GM18870 (cell line): ENCODE results near the gene BRSK1.

Experiments
- ATAC-seq: cut with Tn5 transposase; IDR thresholded peaks from one replicate; pipeline ENCODE4 v1.9.1; 2021; ENCODE audit warnings: moderate library complexity; ENCODE audit not compliant: unreplicated experiment

BRSK1 gene

GRCh38 chr19:55303477-55303876 lies 19.7 kb downstream of the BRSK1 start:
- ATAC-seq, result no peak

DNA sequence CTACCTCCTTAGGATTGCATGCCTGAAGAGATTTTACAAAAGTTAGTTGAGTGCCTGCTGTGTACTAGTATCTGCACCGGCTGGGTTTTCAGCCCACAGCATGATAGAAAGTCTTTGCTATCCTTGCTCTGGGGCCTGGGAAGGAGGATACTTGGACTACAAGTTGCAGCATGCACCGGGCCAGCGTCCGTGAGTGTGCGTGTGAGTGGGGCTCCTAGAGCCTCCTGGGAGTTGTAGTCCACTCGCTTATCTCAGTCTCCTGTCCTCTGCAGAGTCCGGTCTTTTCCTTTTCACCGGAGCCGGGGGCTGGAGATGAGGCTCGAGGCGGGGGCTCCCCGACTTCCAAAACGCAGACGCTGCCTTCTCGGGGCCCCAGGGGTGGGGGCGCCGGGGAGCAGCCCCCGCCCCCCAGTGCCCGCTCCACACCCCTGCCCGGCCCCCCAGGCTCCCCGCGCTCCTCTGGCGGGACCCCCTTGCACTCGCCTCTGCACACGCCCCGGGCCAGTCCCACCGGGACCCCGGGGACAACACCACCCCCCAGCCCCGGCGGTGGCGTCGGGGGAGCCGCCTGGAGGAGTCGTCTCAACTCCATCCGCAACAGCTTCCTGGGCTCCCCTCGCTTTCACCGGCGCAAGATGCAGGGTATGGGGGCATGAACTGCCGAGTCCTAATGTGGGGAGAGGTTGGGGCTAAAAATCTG lies 20.6 kb downstream of the BRSK1 start:
- no peak for ATAC-seq

DNA sequence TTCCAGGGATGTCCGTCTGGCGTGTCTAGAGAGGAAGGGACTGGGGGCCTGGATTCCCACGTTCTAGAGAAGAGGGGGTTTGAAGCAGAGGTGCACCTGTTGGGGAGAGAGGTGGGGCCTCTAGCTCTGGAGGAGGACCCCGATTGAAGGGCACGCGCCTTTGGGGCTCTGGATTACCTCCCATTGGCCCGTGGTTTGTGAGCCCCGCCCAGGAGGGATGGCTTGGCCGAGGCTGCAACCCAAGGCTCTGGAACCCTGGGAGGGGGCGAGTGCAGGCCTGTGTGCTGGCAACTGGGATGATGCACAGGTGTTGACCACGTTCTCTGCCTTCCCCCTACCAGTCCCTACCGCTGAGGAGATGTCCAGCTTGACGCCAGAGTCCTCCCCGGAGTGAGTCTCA lies 21.2 kb downstream of the BRSK1 start:
- ATAC-seq, result no peak

DNA sequence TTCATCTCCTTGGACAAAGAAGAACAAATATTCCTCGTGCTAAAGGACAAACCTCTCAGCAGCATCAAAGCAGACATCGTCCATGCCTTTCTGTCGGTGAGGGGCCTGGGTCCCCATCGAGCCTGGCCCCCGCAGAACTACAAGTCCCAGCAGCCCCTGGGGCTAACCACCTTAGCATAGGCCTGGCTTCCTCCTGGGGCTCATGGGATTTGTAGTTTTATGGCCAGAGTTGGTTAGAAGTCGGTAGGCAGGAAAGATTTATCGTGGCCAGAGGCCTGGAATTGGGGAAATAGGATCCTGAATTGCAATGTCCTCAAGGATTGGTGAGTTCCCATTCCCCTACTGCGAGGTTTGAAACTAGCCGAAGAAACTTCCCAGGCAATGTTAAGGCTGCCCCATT lies 21.7 kb downstream of the BRSK1 start:
- no peak for ATAC-seq

GRCh38 chr19:55305983-55306562 lies 22.3 kb downstream of the BRSK1 start:
- ATAC-seq, result no peak

DNA sequence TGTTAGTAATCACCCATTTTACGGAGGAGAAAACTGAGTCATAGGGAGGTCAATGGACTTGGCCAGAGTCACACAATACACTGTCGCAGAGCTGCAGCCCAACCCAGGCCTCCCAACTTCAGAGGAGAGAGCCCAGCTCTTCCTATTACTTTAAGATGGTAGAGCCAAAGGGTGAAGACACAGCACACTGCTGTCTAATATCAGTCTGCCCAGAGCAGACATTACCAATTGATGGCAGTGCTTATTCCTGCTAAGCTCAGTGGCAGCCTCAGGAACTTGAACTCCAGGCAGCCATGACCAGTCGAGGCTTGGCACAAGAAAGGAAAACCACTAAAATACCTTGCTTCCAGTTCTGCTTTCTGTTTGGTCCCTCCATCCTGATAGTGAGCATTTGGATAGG lies 22.9 kb downstream of the BRSK1 start:
- ATAC-seq, result no peak

GRCh38 chr19:55308281-55308680 lies 24.5 kb downstream of the BRSK1 start:
- no peak for ATAC-seq

- ATAC-seq, result no peak
Measured at GRCh38 chr19:55309448-55309847, 25.7 kb downstream of the BRSK1 start.

GRCh38 chr19:55310498-55310897 lies 26.7 kb downstream of the BRSK1 start:
- no peak for ATAC-seq

DNA sequence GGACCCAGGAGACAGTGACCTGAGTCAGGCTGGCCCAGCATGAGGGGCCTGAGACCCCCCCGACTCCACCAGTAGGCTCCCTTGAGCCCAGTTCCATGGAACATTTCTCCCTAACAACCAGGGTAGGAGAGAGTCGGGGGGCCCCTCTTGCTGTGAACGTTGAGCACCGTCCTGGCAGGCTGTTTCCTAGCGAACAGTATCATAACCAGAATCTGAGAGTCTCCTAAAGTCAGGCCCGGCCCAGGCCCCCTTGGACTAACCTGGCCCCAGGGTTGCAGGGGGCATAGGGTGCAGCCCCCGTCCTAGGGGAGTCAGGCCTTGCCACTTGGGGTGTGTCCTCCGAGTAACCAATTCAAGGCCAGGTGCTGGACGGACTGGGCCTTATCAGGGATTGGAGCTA lies 27.6 kb downstream of the BRSK1 start:
- ATAC-seq, result no peak

DNA sequence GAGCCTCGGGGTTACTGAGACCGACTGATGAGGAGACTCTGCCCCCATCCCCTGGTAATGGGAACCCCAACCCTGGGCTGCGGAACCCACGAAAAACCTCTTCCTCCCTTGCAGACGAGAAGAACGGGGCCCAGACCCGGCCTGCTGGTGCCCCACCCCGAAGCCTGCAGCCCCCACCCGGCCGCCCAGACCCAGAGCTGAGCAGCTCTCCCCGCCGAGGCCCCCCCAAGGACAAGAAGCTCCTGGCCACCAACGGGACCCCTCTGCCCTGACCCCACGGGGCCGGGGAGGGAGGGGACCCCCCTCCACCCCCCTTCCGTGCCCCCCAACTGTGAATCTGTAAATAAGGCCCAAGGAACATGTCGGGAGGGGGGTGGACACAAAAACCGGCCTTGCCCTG lies 28.0 kb downstream of the BRSK1 start:
- ATAC-seq, result no peak

DNA sequence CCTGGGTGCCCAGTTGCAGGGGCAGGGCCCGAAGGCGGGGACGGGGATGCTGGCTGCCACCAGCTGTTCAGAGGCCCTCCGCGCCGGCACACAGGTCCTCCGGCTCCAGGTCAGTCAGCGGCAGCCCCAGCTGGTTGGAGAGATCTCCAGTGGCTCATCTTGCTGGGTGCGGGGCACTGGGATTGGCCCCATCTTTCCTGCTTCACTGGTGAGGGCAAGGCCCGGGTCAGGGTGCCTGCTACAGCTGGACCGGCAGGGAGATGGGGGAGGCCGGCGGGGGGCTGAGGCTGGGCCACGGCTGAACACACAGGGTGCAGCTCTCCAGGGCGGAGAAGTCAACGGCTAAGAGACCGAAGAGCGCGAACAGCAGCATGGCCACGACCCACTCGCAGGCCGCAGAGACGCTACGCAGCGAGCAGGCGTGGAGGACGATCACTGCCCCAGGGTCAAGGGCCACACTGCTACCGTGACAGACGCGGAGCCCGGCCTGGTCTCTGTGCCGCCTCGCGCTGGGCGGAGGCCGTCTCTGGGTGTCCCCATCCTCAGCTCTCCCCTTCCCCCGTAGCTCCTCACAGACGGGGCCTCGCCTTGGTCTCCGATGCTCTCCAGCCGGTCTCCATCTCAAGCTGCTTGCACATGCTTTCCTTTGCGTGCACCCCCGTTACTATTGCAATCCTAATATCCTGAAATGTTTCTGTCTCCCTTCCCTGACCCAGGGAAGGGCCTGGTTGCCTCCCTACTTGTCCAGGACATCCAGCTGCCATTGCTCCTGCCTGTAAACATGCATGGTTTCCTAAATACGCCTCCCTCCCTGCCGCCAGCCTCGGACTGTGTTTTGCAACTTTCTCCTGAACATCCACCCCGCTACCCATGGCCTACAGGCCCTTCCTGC lies 29.1 kb downstream of the BRSK1 start:
- ATAC-seq, result no peak

DNA sequence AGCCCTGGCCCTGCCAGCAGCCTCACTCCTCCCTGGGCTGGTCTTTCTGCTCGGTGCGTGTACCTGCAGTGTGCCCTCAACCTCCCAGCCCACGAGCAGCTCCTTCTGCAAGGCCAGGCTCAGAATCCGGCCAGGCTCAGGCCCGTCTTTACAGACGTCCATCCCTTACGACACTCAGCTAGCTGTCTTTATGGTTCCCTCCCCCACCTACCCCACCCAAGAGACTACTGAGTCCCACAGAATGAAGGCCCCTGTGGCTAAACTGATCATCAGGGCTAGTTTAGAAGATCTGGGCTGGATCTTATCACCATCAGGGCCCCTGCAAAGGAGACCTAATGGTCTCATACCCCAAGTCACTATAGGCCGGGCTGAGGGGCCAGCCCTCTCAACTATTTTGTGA lies 30.6 kb downstream of the BRSK1 start:
- ATAC-seq, result no peak

DNA sequence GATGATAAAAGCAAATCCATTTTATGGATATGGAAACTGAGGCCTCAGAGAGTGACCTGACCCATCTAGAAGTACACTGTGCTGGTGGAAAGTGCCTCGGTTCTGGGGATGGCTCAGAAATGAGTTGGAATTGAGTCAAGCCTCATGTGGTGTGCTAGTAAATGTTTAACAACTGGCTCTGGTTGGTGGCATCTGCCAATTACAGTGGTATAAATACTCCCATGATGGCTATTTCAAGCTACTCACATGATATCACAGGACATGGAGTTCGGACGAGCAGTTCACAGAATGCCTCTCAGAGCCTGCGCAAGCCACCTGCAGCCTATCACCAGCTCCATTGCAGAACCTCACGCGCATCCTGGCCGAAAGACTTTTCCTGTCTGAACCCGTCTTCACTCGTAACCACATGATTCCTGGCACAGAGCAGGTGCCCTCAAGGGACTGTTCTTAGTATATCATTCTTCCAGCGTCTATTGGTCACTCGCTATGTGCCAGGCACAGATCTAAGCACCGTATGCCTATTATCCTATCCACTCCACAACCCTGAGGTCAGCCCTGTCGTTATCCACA lies 32.2 kb downstream of the BRSK1 start:
- ATAC-seq, result no peak

- ATAC-seq, result no peak
Measured at GRCh38 chr19:55316646-55317045, 32.8 kb downstream of the BRSK1 start.

GRCh38 chr19:55319785-55320184 lies 36.0 kb downstream of the BRSK1 start:
- ATAC-seq, result no peak

- ATAC-seq, result no peak
Measured at GRCh38 chr19:55320844-55321419, 37.1 kb downstream of the BRSK1 start.

DNA sequence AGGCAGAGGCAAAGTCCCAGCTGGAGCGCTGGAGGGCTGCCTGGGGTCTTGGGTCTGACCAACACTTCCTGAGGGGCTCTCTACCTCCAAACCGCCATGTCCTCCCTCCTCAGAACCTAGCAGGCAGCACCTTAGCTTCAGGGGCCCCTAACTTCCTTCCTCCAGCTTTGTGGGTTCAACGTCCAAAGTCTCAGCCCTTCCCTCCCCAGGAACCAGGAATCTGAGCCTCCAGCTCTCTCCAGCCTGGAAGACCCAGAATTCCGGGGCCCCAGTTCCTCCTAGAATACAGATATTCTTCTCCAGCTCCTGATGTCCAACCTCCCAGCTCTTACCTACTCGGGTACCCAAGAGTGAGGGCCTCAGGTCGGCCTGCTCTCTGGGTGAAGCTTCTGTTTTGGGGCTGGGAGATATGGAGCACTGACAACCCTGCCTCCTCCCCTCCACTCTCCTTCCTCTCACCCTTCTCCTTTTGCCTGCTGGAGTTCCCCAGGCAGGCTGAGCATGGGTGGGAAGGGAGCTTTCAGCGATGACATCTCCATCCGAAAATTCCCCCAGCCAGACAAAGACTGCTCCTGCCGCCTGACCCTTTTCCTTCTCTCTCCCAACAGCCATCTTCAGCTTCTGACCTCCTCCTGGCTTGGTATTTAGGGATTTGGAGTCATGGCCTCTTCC lies 37.8 kb downstream of the BRSK1 start:
- no peak for ATAC-seq

- no peak for ATAC-seq
Measured at GRCh38 chr19:55322204-55322885, 38.5 kb downstream of the BRSK1 start.

DNA sequence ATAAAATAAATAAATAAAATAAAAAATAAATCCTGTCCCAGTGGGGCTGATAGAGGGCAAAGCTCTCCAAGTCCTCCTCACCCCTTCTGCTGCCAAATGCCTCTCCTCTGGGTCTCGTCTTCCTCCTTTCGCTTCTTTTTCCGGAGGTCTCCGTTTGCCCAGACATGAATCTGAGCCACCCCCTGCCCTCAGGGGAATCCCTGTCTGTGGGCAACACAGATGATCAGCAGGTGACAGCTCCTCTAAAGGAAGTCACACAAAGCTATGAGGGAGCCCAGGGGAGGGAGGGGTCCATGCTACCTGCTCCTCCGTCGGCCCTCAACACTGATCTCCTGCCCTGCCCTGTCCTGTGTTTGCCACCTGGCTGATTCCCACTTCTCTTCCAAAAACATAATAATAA lies 40.9 kb downstream of the BRSK1 start:
- ATAC-seq, result no peak
